HEK293 (cell line): Measurements from ENCODE around the gene MS4A15.

Experiments used
- CTCF ChIA-PET: fragments of 350-600 bp; formaldehyde crosslinking; extraction: SDS; loops from one replicate; lab custom pipeline; 2021; ENCODE audit warnings: antibody characterized with exemption; lab: Yijun Ruan, JAX
- POLR2A ChIA-PET: fragments of 300-600 bp; formaldehyde crosslinking; extraction: SDS; loops from one replicate; lab custom pipeline; 2020; ENCODE audit warnings: antibody characterized with exemption, inconsistent platforms; lab: Yijun Ruan, JAX
- H3K27ac ChIP-seq: fragments of 200-500 bp; sonication (Bioruptor generic); 2 replicates; pipeline ENCODE4 v1.5.1; 2014; ENCODE audit warnings: low read depth, low read length, control low read depth, inconsistent platforms; ENCODE audit errors: extremely low read depth
- H3K36me3 ChIP-seq, 2 experiments: fragments of 200-500 bp in 1 of 2; sonication (Bioruptor generic) in 1 of 2; 1 replicate in 1 of 2; 2 replicates in 1 of 2; pipeline ENCODE4 v1.5.1; 2014 to 2017; ENCODE audit warnings: inconsistent platforms in 2 of 2, low read length in 2 of 2; ENCODE audit not compliant: control insufficient read depth in 2 of 2, insufficient read depth in 1 of 2
- H3K4me1 ChIP-seq: fragments of 200-500 bp; sonication (Bioruptor generic); 2 replicates; pipeline ENCODE4 v1.5.1; 2014; ENCODE audit warnings: mild to moderate bottlenecking, low read length, inconsistent platforms; ENCODE audit not compliant: control insufficient read depth, insufficient read depth
- H3K4me3 ChIP-seq: 2 replicates; pipeline ENCODE4 v1.5.1; 2011; ENCODE audit warnings: low read depth, mild to moderate bottlenecking, control low read depth, low read length, moderate library complexity
- H3K9me3 ChIP-seq: fragments of 200-500 bp; sonication (Bioruptor generic); 2 replicates; pipeline ENCODE4 v1.5.1; 2014; ENCODE audit warnings: low read depth, low read length, inconsistent platforms; ENCODE audit not compliant: control insufficient read depth, insufficient read depth
- MEIS1 ChIP-seq: sonication (generic); formaldehyde crosslinking; IDR thresholded peaks from 2 replicates; pipeline ENCODE4 v1.8.1; 2022; ENCODE audit warnings: missing genetic modification reagents, mild to moderate bottlenecking, borderline replicate concordance
- ZFHX2 ChIP-seq: fragments of 450-650 bp; formaldehyde crosslinking; conservative IDR thresholded peaks from 2 replicates; pipeline ENCODE4 v1.5.1; 2016; ENCODE audit warnings: missing biosample characterization, missing genetic modification characterization
- ZNF146 ChIP-seq: fragments of 450-650 bp; formaldehyde crosslinking; IDR thresholded peaks from 2 replicates; pipeline ENCODE4 v1.5.1; 2016; ENCODE audit warnings: missing biosample characterization, missing genetic modification characterization
- ZNF274 ChIP-seq, 2 experiments: fragments of 200-500 bp in 1 of 2; fragments of 450-650 bp in 1 of 2; sonication (Bioruptor generic) in 1 of 2; formaldehyde crosslinking in 1 of 2; IDR thresholded peaks; 2 replicates each; pipeline versions ENCODE4 v1.5.1 to v1.6.1; 2014 to 2016; ENCODE audit warnings: borderline replicate concordance in 1 of 2, inconsistent platforms in 1 of 2, low read length in 1 of 2, missing biosample characterization in 1 of 2, missing genetic modification characterization in 1 of 2
- ZNF391 ChIP-seq: fragments of 450-650 bp; formaldehyde crosslinking; IDR thresholded peaks from 2 replicates; pipeline ENCODE4 v1.5.1; 2016; ENCODE audit warnings: low read depth, missing biosample characterization, missing genetic modification characterization, borderline replicate concordance
- ZNF501 ChIP-seq: fragments of 450-650 bp; formaldehyde crosslinking; IDR thresholded peaks from 2 replicates; pipeline ENCODE4 v1.5.1; 2016; ENCODE audit warnings: missing biosample characterization, missing genetic modification characterization
- ZNF529 ChIP-seq: fragments of 450-650 bp; formaldehyde crosslinking; IDR thresholded peaks from 2 replicates; pipeline ENCODE4 v1.5.1; 2017; ENCODE audit warnings: missing genetic modification characterization, missing biosample characterization; ENCODE audit not compliant: insufficient replicate concordance
- ZNF549 ChIP-seq: fragments of 450-650 bp; IDR thresholded peaks from 2 replicates; pipeline ENCODE4 v1.5.1; 2018; ENCODE audit warnings: missing biosample characterization, missing genetic modification characterization, mild to moderate bottlenecking, inconsistent platforms, moderate library complexity
- ZNF623 ChIP-seq: fragments of 450-650 bp; formaldehyde crosslinking; IDR thresholded peaks from 2 replicates; pipeline ENCODE4 v1.5.1; 2016; ENCODE audit warnings: missing biosample characterization, missing genetic modification characterization
- ZNF654 ChIP-seq: fragments of 450-650 bp; formaldehyde crosslinking; IDR thresholded peaks from 2 replicates; pipeline ENCODE4 v1.5.1; 2016; ENCODE audit warnings: low read depth, missing biosample characterization, missing genetic modification characterization
- ZNF677 ChIP-seq: fragments of 450-650 bp; IDR thresholded peaks from 2 replicates; pipeline ENCODE4 v1.5.0; 2018; ENCODE audit warnings: missing biosample characterization, mild to moderate bottlenecking, missing genetic modification characterization, moderate library complexity
- ZNF785 ChIP-seq: fragments of 450-650 bp; formaldehyde crosslinking; IDR thresholded peaks from 2 replicates; pipeline ENCODE4 v1.5.1; 2016; ENCODE audit warnings: missing biosample characterization, missing genetic modification characterization
- TF ChIP-seq, protein P1 (sequence below): fragments of 450-650 bp; formaldehyde crosslinking; IDR thresholded peaks from 2 replicates; pipeline ENCODE4 v1.5.1; 2016; ENCODE audit warnings: missing biosample characterization, missing genetic modification characterization
- TF ChIP-seq, protein P2 (sequence below): fragments of 450-650 bp; formaldehyde crosslinking; IDR thresholded peaks from 2 replicates; pipeline ENCODE4 v1.5.1; 2016; ENCODE audit warnings: missing biosample characterization, missing genetic modification characterization, low read depth
- TF ChIP-seq, protein P3 (sequence below): fragments of 450-650 bp; IDR thresholded peaks from 2 replicates; pipeline ENCODE4 v1.5.1; 2018; ENCODE audit warnings: missing biosample characterization, mild to moderate bottlenecking, missing genetic modification characterization
- TF ChIP-seq, protein P4 (sequence below): fragments of 450-650 bp; IDR thresholded peaks from 2 replicates; pipeline ENCODE4 v1.5.1; 2018; ENCODE audit warnings: missing biosample characterization, missing genetic modification characterization

The MS4A15 gene

GRCh38 chr11:60763692-60764369 is 7.2 kb downstream of the MS4A15 start:
- H3K36me3 ChIP-seq = no peaks in the 10 kb centered on the region
- H3K4me1 ChIP-seq = no peaks in the 10 kb centered on the region
- CTCF ChIA-PET = interaction anchor here (1.1 to 5.2 kb wide), 8 partner anchors 7 to 62 kb away, joined by 4 to 34 read pairs (median 6); partner anchors contain the start of gene MS4A15
- no peak overlapping the region for H3K4me3 ChIP-seq
- H3K9me3 ChIP-seq = no peaks in the 10 kb centered on the region
- POLR2A ChIA-PET = interaction anchor here (1.1 to 1.5 kb wide), 2 partner anchors 11 to 150 kb away, joined by 3 read pairs; partner anchors contain the start of gene TMEM109
- TF ChIP-seq ZFHX2 (tag by site-specific recombination) (no peak), ZNF623 (tag by site-specific recombination) (no peak), ZNF654 (tag by site-specific recombination) (no peak)
- TF ChIP-seq, protein P1, sequence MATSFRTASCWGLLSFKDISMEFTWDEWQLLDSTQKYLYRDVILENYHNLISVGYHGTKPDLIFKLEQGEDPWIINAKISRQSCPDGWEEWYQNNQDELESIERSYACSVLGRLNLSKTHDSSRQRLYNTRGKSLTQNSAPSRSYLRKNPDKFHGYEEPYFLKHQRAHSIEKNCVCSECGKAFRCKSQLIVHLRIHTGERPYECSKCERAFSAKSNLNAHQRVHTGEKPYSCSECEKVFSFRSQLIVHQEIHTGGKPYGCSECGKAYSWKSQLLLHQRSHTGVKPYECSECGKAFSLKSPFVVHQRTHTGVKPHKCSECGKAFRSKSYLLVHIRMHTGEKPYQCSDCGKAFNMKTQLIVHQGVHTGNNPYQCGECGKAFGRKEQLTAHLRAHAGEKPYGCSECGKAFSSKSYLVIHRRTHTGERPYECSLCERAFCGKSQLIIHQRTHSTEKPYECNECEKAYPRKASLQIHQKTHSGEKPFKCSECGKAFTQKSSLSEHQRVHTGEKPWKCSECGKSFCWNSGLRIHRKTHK (tag by site-specific recombination) = no peak
- TF ChIP-seq, protein P2, sequence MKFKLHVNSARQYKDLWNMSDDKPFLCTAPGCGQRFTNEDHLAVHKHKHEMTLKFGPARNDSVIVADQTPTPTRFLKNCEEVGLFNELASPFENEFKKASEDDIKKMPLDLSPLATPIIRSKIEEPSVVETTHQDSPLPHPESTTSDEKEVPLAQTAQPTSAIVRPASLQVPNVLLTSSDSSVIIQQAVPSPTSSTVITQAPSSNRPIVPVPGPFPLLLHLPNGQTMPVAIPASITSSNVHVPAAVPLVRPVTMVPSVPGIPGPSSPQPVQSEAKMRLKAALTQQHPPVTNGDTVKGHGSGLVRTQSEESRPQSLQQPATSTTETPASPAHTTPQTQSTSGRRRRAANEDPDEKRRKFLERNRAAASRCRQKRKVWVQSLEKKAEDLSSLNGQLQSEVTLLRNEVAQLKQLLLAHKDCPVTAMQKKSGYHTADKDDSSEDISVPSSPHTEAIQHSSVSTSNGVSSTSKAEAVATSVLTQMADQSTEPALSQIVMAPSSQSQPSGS = no peak
- TF ChIP-seq, protein P3, sequence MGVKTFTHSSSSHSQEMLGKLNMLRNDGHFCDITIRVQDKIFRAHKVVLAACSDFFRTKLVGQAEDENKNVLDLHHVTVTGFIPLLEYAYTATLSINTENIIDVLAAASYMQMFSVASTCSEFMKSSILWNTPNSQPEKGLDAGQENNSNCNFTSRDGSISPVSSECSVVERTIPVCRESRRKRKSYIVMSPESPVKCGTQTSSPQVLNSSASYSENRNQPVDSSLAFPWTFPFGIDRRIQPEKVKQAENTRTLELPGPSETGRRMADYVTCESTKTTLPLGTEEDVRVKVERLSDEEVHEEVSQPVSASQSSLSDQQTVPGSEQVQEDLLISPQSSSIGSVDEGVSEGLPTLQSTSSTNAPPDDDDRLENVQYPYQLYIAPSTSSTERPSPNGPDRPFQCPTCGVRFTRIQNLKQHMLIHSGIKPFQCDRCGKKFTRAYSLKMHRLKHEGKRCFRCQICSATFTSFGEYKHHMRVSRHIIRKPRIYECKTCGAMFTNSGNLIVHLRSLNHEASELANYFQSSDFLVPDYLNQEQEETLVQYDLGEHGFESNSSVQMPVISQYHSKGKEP (tag by site-specific recombination) = no peak
- H3K27ac ChIP-seq = no peak overlapping the region

- TF ChIP-seq ZNF549 = peak; percentile 51
- TF ChIP-seq MEIS1 (CRISPR knock-in tag) = no peak
- TF ChIP-seq ZNF529 (tag by site-specific recombination) = no peak
- Histone ChIP-seq H3K36me3 (no peaks in the 10 kb centered on the region), H3K27ac (no peak overlapping the region), H3K4me3 (no peak overlapping the region), H3K9me3 (no peaks in the 10 kb centered on the region), H3K4me1 (no peaks in the 10 kb centered on the region)
- ChIA-PET CTCF (interaction anchor here (0.6 to 5.2 kb wide), 5 partner anchors 8 to 36 kb away, joined by 5 to 34 read pairs (median 7); partner anchors contain the start of gene MS4A15), POLR2A (interaction anchor here (1.5 kb wide), 1 partner anchor 149 kb away, joined by 3 read pairs; the partner anchor contains the start of gene TMEM109)
These were observed 8.2 kb downstream of the MS4A15 start for GRCh38 chr11:60764879-60765278.

DNA sequence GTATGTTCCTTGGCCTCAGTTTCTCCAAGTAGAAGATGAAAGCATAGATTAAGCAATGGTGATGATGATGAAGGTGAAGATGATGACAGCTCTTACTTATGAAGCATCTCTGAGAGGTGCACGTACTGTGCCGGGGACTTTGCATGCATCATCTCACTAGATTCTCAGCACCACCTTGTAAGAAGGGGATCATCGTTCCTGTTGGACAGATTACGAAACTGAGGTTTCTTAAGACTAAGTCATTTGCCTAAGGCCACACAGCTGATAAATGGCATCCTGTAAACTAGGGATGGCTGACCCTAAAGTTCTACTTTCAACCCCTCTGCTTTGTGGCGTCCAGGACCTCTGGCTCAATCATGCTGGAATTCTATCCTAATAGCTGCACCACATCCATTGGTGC is 8.7 kb downstream of the MS4A15 start:
- POLR2A ChIA-PET = interaction anchor here (1.5 kb wide), 1 partner anchor 148 kb away, joined by 3 read pairs; the partner anchor contains the start of gene TMEM109
- no peak overlapping the region for H3K4me3 ChIP-seq

More for the DNA sequence above, 8.7 kb downstream of the MS4A15 start:
- no peak for TF ChIP-seq ZNF677 (tag by site-specific recombination)
- TF ChIP-seq ZNF274 (IDR thresholded peaks at IDR 0.05; ENCODE audit: low read length) = no peak
- no peak for TF ChIP-seq ZNF274 (tag by site-specific recombination; IDR thresholded peaks at IDR 0.05; ENCODE audit: borderline replicate concordance)
- TF ChIP-seq ZNF146 (tag by site-specific recombination) = no peak
- TF ChIP-seq ZNF785 = no peak
- TF ChIP-seq, protein P4, sequence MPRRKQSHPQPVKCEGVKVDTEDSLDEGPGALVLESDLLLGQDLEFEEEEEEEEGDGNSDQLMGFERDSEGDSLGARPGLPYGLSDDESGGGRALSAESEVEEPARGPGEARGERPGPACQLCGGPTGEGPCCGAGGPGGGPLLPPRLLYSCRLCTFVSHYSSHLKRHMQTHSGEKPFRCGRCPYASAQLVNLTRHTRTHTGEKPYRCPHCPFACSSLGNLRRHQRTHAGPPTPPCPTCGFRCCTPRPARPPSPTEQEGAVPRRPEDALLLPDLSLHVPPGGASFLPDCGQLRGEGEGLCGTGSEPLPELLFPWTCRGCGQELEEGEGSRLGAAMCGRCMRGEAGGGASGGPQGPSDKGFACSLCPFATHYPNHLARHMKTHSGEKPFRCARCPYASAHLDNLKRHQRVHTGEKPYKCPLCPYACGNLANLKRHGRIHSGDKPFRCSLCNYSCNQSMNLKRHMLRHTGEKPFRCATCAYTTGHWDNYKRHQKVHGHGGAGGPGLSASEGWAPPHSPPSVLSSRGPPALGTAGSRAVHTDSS (tag by site-specific recombination) = peak; percentile 40; the same call in 1 of the 2 replicates
- TF ChIP-seq ZNF391 = no peak
- no peak for TF ChIP-seq ZNF501
- TF ChIP-seq, all 188 proteins: peak for 1
- CTCF ChIA-PET = interaction anchor here (0.6 to 5.2 kb wide), 7 partner anchors 8 to 420 kb away, joined by 3 to 34 read pairs (median 5); partner anchors contain the start of gene MS4A15
- Histone ChIP-seq H3K27ac (no peak overlapping the region), H3K9me3 (no peaks in the 10 kb centered on the region), H3K36me3 (no peaks in the 10 kb centered on the region), H3K4me1 (no peaks in the 10 kb centered on the region)
